HEK293T (cell line): ENCODE measurements around the gene RYR1.
"Not testable (repeated sequence)": the region's sequence is repeated elsewhere in the genome, so short reads cannot be mapped to it uniquely, and the experiment has no call there.

Experiments used
- CTCF ChIA-PET: fragments of 350-600 bp; formaldehyde crosslinking; extraction: SDS; loops from one replicate; lab custom pipeline; 2021; ENCODE audit warnings: antibody characterized with exemption, inconsistent platforms; lab: Yijun Ruan, JAX
- POLR2A ChIA-PET: fragments of 350-600 bp; formaldehyde crosslinking; extraction: SDS; loops from one replicate; lab custom pipeline; 2020; ENCODE audit warnings: antibody characterized with exemption, inconsistent platforms; lab: Yijun Ruan, JAX
- DNase-seq: peaks from one replicate; pipeline ENCODE4 v3.0.0; 2012; ENCODE audit warnings: mixed read lengths; ENCODE audit errors: extremely low spot score
- ARNT ChIP-seq: fragments of 450-650 bp; IDR thresholded peaks from 2 replicates; pipeline ENCODE4 v1.6.1; 2017; ENCODE audit warnings: mild to moderate bottlenecking
- BHLHE40 ChIP-seq: fragments of 450-650 bp; IDR thresholded peaks from 2 replicates; pipeline ENCODE4 v1.6.1; 2016; ENCODE audit warnings: mild to moderate bottlenecking, moderate library complexity, borderline replicate concordance
- CTBP1 ChIP-seq: fragments of 450-650 bp; IDR thresholded peaks from 2 replicates; pipeline ENCODE4 v1.6.1; 2016; ENCODE audit warnings: borderline replicate concordance
- ELF4 ChIP-seq: fragments of 450-650 bp; IDR thresholded peaks from 2 replicates; pipeline ENCODE4 v1.6.1; 2017; ENCODE audit warnings: antibody characterized with exemption
- FOXA1 ChIP-seq: fragments of 450-650 bp; IDR thresholded peaks from 2 replicates; pipeline ENCODE4 v1.6.1; 2016; ENCODE audit warnings: mild to moderate bottlenecking
- FOXK2 ChIP-seq: fragments of 450-650 bp; IDR thresholded peaks from 2 replicates; pipeline ENCODE4 v1.6.1; 2016; ENCODE audit warnings: mild to moderate bottlenecking
- FOXM1 ChIP-seq: fragments of 450-650 bp; IDR thresholded peaks from 2 replicates; pipeline ENCODE4 v1.6.1; 2017; ENCODE audit warnings: mild to moderate bottlenecking, borderline replicate concordance
- HDGF ChIP-seq: fragments of 450-650 bp; IDR thresholded peaks from 2 replicates; pipeline ENCODE4 v1.6.1; 2017; ENCODE audit warnings: antibody characterized with exemption, borderline replicate concordance
- L3MBTL2 ChIP-seq: fragments of 450-650 bp; conservative IDR thresholded peaks from 2 replicates; pipeline ENCODE4 v1.6.1; 2016; ENCODE audit warnings: mild to moderate bottlenecking
- LEF1 ChIP-seq: fragments of 450-650 bp; IDR thresholded peaks from 2 replicates; pipeline ENCODE4 v1.6.1; 2017; ENCODE audit warnings: mild to moderate bottlenecking, borderline replicate concordance
- NFRKB ChIP-seq: fragments of 450-650 bp; IDR thresholded peaks from 2 replicates; pipeline ENCODE4 v1.6.1; 2016; ENCODE audit warnings: mild to moderate bottlenecking, moderate library complexity
- SP1 ChIP-seq: fragments of 450-650 bp; IDR thresholded peaks from 2 replicates; pipeline ENCODE4 v1.6.1; 2017
- SUZ12 ChIP-seq: fragments of 450-650 bp; IDR thresholded peaks from 2 replicates; pipeline ENCODE4 v1.6.1; 2016; ENCODE audit warnings: mild to moderate bottlenecking
- TARDBP ChIP-seq: fragments of 450-650 bp; IDR thresholded peaks from 2 replicates; pipeline ENCODE4 v1.6.1; 2016
- ZNF384 ChIP-seq: fragments of 450-650 bp; IDR thresholded peaks from 2 replicates; pipeline ENCODE4 v1.6.1; 2016
- TF ChIP-seq, protein P1 (sequence below): fragments of 450-650 bp; IDR thresholded peaks from 2 replicates; pipeline ENCODE4 v1.6.1; 2016

The RYR1 gene

DNA sequence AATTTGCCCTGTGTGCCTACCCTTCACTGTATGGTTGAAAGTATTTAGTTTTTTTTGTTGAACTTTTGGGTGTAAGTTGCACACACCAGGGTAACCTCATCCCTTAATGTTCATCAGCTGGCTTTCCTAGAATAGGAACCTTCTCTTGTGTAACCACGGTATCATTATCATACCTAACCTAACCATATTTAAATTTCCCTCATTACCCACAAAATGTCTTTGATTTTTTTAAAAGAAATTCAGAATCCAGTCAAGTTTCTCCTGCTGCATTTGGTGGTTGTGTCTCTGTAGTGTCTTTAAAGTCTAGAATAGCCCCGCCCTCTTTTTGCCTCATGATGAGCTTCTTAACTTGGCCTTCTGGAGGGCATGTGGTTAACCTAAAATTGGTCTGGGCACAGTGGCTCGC lies 80.3 kb downstream of the RYR1 start:
- ChIA-PET POLR2A (no interaction called here), CTCF (interaction anchor here (0.9 kb wide), 1 partner anchor 123 kb away, joined by 6 read pairs; no protein-coding TSS in a partner anchor)
- no peak for DNase-seq
- TF ChIP-seq ELF4: no peak
- TF ChIP-seq BHLHE40: no peak
- no peak for TF ChIP-seq SUZ12
- TF ChIP-seq CTBP1: no peak
- TF ChIP-seq FOXM1: no peak
- TF ChIP-seq FOXK2: no peak
- TF ChIP-seq, protein P1, sequence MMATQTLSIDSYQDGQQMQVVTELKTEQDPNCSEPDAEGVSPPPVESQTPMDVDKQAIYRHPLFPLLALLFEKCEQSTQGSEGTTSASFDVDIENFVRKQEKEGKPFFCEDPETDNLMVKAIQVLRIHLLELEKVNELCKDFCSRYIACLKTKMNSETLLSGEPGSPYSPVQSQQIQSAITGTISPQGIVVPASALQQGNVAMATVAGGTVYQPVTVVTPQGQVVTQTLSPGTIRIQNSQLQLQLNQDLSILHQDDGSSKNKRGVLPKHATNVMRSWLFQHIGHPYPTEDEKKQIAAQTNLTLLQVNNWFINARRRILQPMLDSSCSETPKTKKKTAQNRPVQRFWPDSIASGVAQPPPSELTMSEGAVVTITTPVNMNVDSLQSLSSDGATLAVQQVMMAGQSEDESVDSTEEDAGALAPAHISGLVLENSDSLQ: no peak
- TF ChIP-seq ARNT: no peak
- TF ChIP-seq SP1: no peak
- TF ChIP-seq LEF1: no peak
- TF ChIP-seq NFRKB: no peak
- TF ChIP-seq TARDBP: no peak
- TF ChIP-seq L3MBTL2: no peak
- TF ChIP-seq FOXA1: no peak
- no peak for TF ChIP-seq ZNF384
- no peak for TF ChIP-seq HDGF

DNA sequence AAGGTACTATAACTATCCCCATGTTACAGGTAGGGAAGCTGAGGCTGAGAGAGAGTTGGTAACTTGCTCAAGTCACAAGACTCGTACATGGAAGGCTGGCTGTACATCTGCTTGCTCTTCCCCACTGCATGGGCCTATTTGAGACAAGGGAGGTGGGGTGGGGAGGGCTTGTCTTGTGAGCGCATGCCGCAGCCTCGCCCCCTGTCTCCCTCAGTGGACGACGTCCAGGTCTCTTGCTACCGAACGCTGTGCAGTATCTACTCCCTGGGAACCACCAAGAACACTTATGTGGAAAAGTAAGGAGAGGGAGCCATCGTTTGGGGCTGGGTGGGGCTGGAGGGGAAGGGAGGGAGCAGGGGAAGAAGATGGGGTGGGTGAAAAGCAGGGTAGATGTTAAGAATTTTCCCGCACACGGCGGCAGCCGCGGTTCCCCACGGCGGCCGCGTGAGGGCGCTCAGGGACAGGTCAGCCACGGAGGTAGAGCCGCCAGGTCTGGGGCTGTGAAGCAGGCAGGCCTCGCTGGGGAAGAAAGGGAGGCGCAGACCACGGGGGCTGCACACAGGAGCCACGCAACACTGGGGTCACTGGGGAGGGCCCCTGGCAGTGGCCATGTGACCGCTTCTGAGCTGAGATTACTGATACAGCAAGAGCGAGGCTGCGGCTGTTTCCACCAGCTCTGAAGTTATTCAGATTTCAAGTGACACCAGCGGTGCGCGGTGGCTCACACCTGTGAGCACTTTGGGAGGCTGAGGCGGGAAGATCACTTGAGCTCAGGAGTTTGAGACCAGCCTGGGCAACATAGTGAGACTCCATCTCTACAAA lies 81.5 kb downstream of the RYR1 start:
- TF ChIP-seq HDGF (no peak), L3MBTL2 (peak; percentile 69)
- ChIA-PET CTCF (interaction anchor here (0.6 to 1.7 kb wide), 6 partner anchors 8 to 409 kb away, joined by 3 to 8 read pairs (median 3); partner anchors contain the start of gene FAM98C), POLR2A (interaction anchor here (1.7 kb wide), 1 partner anchor 104 kb away, joined by 4 read pairs; the partner anchor contains the start of gene EIF3K)
- peak; percentile 86 for DNase-seq

DNA sequence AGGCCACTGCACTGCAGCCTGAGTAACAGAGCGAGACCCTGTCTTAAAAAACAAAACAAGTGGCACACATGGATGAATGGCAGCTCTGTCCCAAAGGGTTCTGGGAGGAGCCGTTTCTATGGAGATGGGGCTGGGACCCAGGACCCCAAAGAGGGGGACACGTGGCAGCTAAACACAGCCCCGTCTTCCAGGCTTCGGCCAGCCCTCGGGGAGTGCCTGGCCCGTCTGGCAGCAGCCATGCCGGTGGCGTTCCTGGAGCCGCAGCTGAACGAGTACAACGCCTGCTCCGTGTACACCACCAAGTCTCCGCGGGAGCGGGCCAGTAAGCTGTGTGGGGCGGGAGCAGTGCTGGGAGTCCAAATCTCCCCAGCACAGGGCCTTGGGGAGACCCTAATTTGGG lies 82.4 kb downstream of the RYR1 start:
- DNase-seq: no peak
- CTCF ChIA-PET: interaction anchor here (0.6 to 1.7 kb wide), 6 partner anchors 9 to 408 kb away, joined by 3 to 8 read pairs (median 3); partner anchors contain the start of gene FAM98C
- POLR2A ChIA-PET: interaction anchor here (1.7 to 1.9 kb wide), 2 partner anchors 103 to 415 kb away, joined by 4 read pairs; partner anchors contain the start of genes EIF3K and MRPS12
- TF ChIP-seq L3MBTL2 (no peak), CTBP1 (no peak), ARNT (no peak), FOXM1 (no peak), SUZ12 (no peak), ELF4 (no peak), BHLHE40 (no peak), LEF1 (no peak)

DNA sequence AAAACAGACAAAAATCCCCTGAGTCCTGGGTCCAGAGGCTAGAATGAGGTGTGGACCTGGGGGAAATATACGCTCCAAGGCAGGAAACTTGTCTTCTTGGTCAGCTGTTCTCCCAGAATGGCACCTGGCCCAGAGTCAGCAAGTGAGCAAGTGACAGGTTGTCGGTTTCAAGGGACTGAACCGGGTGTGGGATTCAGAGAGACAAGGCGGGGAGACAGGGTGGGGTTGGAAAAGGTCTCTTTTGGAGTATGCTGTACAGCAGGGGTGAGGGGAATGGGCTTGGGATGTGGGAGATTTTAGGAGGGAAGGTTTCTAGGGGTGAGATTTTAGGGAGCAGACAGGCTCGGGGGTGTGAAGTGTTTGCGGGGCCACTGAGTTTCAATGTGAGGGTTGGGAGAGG lies 83.3 kb downstream of the RYR1 start:
- DNase-seq: no peak
- TF ChIP-seq HDGF (no peak), CTBP1 (no peak), SP1 (no peak), L3MBTL2 (no peak), FOXM1 (no peak), LEF1 (no peak), BHLHE40 (no peak), ARNT (no peak), FOXK2 (no peak), SUZ12 (no peak)
- TF ChIP-seq, protein P1: no peak
- ChIA-PET POLR2A (interaction anchor here (1.9 kb wide), 1 partner anchor 415 kb away, joined by 4 read pairs; the partner anchor contains the start of gene MRPS12), CTCF (interaction anchor here (1.7 kb wide), 1 partner anchor 114 kb away, joined by 8 read pairs; the partner anchor contains the start of gene FAM98C)

DNA sequence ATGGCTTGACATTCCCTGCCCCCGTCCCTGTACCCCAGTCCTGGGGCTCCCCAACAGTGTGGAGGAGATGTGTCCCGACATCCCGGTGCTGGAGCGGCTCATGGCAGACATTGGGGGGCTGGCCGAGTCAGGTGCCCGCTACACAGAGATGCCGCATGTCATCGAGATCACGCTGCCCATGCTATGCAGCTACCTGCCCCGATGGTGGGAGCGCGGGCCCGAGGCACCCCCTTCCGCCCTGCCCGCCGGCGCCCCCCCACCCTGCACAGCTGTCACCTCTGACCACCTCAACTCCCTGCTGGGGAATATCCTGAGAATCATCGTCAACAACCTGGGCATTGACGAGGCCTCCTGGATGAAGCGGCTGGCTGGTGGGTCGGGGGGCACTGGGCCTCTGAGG lies 83.8 kb downstream of the RYR1 start:
- DNase-seq: no peak
- CTCF ChIA-PET: no interaction called here

DNA sequence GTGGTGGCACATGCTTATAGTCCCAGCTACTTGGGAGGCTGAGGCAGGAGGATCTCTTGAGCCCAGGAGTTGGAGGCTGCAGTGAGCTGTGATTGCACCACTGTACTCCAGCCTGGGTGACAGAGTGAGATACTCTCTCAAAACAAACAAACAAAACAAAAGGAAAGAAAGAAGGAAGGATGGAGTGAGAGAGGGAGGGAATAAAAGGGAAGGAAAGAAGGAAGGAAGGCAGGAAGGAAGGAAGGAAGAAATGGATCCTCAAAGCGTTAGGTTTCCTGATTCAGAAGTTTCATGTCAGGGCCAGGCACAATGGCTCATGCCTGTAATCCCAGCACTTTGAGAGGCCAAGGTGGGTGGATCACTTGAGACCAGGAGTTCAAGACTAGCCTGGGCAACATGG lies 84.5 kb downstream of the RYR1 start:
- DNase-seq, CTCF ChIA-PET: not testable (repeated sequence)
- POLR2A ChIA-PET: interaction anchor here (1.9 kb wide), 1 partner anchor 413 kb away, joined by 4 read pairs; the partner anchor contains the start of gene MRPS12

More for the DNA sequence above, 83.8 kb downstream of the RYR1 start:
- POLR2A ChIA-PET: interaction anchor here (1.9 kb wide), 1 partner anchor 414 kb away, joined by 4 read pairs; the partner anchor contains the start of gene MRPS12
- TF ChIP-seq ELF4: no peak
- TF ChIP-seq LEF1: no peak
- no peak for TF ChIP-seq CTBP1
- no peak for TF ChIP-seq FOXA1
- no peak for TF ChIP-seq BHLHE40
- no peak for TF ChIP-seq HDGF
- TF ChIP-seq ARNT: no peak
- TF ChIP-seq FOXK2: no peak
- no peak for TF ChIP-seq FOXM1
- no peak for TF ChIP-seq SUZ12
- TF ChIP-seq L3MBTL2: no peak
- TF ChIP-seq SP1: no peak
- no peak for TF ChIP-seq NFRKB
- no peak for TF ChIP-seq TARDBP
- TF ChIP-seq, protein P1: no peak
- TF ChIP-seq ZNF384: no peak
